Neuronal stem cell (in vitro differentiated cells): ENCODE measurements around the gene SLC6A19.

Experiments
- DNase-seq: peaks from one replicate; pipeline ENCODE4 v3.0.0-alpha.2; 2013; ENCODE audit warnings: low spot score
- H2AFZ ChIP-seq: one replicate; pipeline ENCODE4 v1.6.1; 2013; ENCODE audit warnings: mild to moderate bottlenecking, low read length, inconsistent platforms
- H2AK5ac ChIP-seq: 2 replicates; pipeline ENCODE4 v1.6.1; 2013; ENCODE audit warnings: low read depth, mild to moderate bottlenecking, inconsistent platforms, low read length, moderate library complexity, mixed read lengths
- H2BK120ac ChIP-seq: 2 replicates; pipeline ENCODE4 v1.6.1; 2013; ENCODE audit warnings: low read depth, mild to moderate bottlenecking, inconsistent platforms, low read length, moderate library complexity, mixed read lengths
- H2BK12ac ChIP-seq: one replicate; pipeline ENCODE4 v1.6.1; 2013; ENCODE audit warnings: low read length, inconsistent platforms
- H2BK15ac ChIP-seq: 2 replicates; pipeline ENCODE4 v1.6.1; 2013; ENCODE audit warnings: mild to moderate bottlenecking, low read length, inconsistent platforms, mixed read lengths
- H2BK5ac ChIP-seq: one replicate; pipeline ENCODE4 v1.6.1; 2013; ENCODE audit warnings: inconsistent platforms, mild to moderate bottlenecking, low read length, moderate library complexity
- H3K14ac ChIP-seq: one replicate; pipeline ENCODE4 v1.6.1; 2013; ENCODE audit warnings: low read length, inconsistent platforms
- H3K18ac ChIP-seq: 2 replicates; pipeline ENCODE4 v1.6.1; 2013; ENCODE audit warnings: low read length, inconsistent platforms
- H3K23ac ChIP-seq: 2 replicates; pipeline ENCODE4 v1.6.1; 2013; ENCODE audit warnings: low read depth, mild to moderate bottlenecking, mixed read lengths, low read length, inconsistent platforms; ENCODE audit not compliant: poor library complexity
- H3K27ac ChIP-seq: replicated peaks from 3 replicates; pipeline ENCODE4 v1.5.1; 2013; ENCODE audit warnings: low read length, inconsistent platforms
- H3K27me3 ChIP-seq, 3 experiments: 2 replicates each; pipeline ENCODE4 v1.6.1; 2013; ENCODE audit warnings: low read length in 3 of 3, mild to moderate bottlenecking in 2 of 3, inconsistent platforms in 1 of 3, low read depth in 1 of 3, mixed read lengths in 1 of 3, moderate library complexity in 1 of 3; ENCODE audit not compliant: control insufficient read depth in 3 of 3, insufficient read depth in 3 of 3
- H3K36me3 ChIP-seq, 2 donors: replicated peaks in 1 of 2; 2 replicates each; pipeline ENCODE4 v1.6.1; 2013; ENCODE audit warnings: low read length in 2 of 2; ENCODE audit not compliant: control insufficient read depth in 2 of 2, insufficient read depth in 2 of 2
- H3K4ac ChIP-seq: 2 replicates; pipeline ENCODE4 v1.6.1; 2013; ENCODE audit warnings: inconsistent platforms, mild to moderate bottlenecking, low read length, moderate library complexity
- H3K4me1 ChIP-seq, 2 donors: 1 replicate in 1 of 2; 2 replicates in 1 of 2; pipeline ENCODE4 v1.6.1; 2013; ENCODE audit warnings: low read length in 2 of 2, low read depth in 1 of 2; ENCODE audit not compliant: control insufficient read depth in 2 of 2, insufficient read depth in 1 of 2
- H3K4me2 ChIP-seq: one replicate; pipeline ENCODE4 v1.6.1; 2013; ENCODE audit warnings: mild to moderate bottlenecking, low read length, inconsistent platforms; ENCODE audit not compliant: insufficient read depth, poor library complexity, severe bottlenecking
- H3K4me3 ChIP-seq, 2 donors: 2 replicates each; pipeline ENCODE4 v1.5.1; 2013; ENCODE audit warnings: low read length in 2 of 2, mild to moderate bottlenecking in 2 of 2, inconsistent platforms in 1 of 2, moderate library complexity in 1 of 2
- H3K79me1 ChIP-seq: one replicate; pipeline ENCODE4 v1.6.1; 2013; ENCODE audit warnings: low read depth, mild to moderate bottlenecking, inconsistent platforms, low read length, moderate library complexity
- H3K9ac ChIP-seq: one replicate; pipeline ENCODE4 v1.6.1; 2013; ENCODE audit warnings: mild to moderate bottlenecking, low read depth, low read length, inconsistent platforms; ENCODE audit not compliant: poor library complexity
- H3K9me3 ChIP-seq, 2 donors: replicated peaks in 1 of 2; 2 replicates each; pipeline versions ENCODE3 to v1.6.1; 2013; ENCODE audit warnings: low read length in 2 of 2, mild to moderate bottlenecking in 2 of 2, inconsistent platforms in 1 of 2, low read depth in 1 of 2, mixed read lengths in 1 of 2, moderate library complexity in 1 of 2; ENCODE audit not compliant: control insufficient read depth in 2 of 2, insufficient read depth in 1 of 2
- H4K8ac ChIP-seq: one replicate; pipeline ENCODE4 v1.6.1; 2013; ENCODE audit warnings: low read depth, mild to moderate bottlenecking, inconsistent platforms, low read length, moderate library complexity
- H4K91ac ChIP-seq: one replicate; pipeline ENCODE4 v1.6.1; 2013; ENCODE audit warnings: low read length, low read depth, mild to moderate bottlenecking, inconsistent platforms; ENCODE audit not compliant: poor library complexity
- WGBS, 2 donors: extraction: QIAGEN DNeasy Blood & Tissue Kit; methylation state at CpG; one replicate each; pipeline ENCODE4 v1.1.7; 2013; ENCODE audit warnings: missing lambda C conversion rate in 2 of 2, mixed read lengths in 1 of 2; ENCODE audit not compliant: insufficient read length in 2 of 2, insufficient replicate concordance in 1 of 2; ENCODE audit errors: extremely low coverage in 2 of 2; 5-methylcytosine and 5-hydroxymethylcytosine counted together

SLC6A19 gene

DNA sequence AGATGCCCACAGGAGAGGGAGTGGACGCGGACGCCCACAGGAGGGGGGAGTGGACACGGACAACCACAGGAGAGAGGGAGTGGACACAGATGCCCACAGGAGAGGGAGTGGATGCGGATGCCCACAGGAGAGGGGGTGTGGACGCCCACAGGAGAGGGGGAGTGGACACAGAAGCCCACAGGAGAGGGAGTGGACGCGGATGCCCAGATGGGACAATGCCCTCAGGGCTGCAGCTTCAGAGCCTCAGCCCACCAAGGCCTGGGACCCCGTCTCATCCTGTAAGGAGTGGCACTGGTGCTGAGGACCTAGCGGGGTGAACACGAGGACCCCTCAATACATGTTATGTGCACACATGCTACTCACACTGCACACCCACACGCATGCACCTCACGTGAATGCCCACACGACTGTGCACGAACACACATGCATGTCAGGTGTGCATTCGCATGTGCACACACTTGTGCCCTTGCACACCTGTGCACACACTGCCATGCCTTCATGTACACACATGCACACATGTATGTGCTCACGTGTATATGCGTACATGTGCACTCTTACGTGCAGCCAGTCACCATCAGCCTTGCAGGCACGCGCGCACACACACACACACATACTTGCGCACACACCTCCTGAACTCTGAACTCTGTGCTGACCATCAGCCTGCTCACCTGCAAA is 58.5 kb downstream of the SLC6A19 start:
- no peak overlapping the region for H2AFZ ChIP-seq
- no peak overlapping the region for H2BK15ac ChIP-seq
- no CpG with 5 or more reads among the region's 23 CpGs for WGBS, 2 donors
- H4K91ac ChIP-seq = no peak overlapping the region
- no peak overlapping the region for H2BK5ac ChIP-seq
- H3K23ac ChIP-seq = peak overlapping the region; percentile 2
- H3K79me1 ChIP-seq = no peaks in the 10 kb centered on the region
- no peak overlapping the region for H3K4me2 ChIP-seq
- H3K27me3 ChIP-seq = peaks cover 0 to 10% (median 0%) of the 10 kb centered on the region in 3 experiments
- no peak for DNase-seq
- no peak overlapping the region for H2BK12ac ChIP-seq
- H4K8ac ChIP-seq = peak overlapping the region; percentile 53
- H3K18ac ChIP-seq = no peak overlapping the region
- H3K36me3 ChIP-seq = peaks cover 0 to 20% of the 10 kb centered on the region in 2 donors
- H3K27ac ChIP-seq = no peak overlapping the region
- peaks cover 0 to 6% of the 10 kb centered on the region in 2 donors for H3K4me1 ChIP-seq
- no peak overlapping the region for H2AK5ac ChIP-seq
- H3K9me3 ChIP-seq = peaks cover 0 to 35% of the 10 kb centered on the region in 2 donors
- peak overlapping the region in 1 of 2 donors; percentile 70 for H3K4me3 ChIP-seq
- no peak overlapping the region for H2BK120ac ChIP-seq
- H3K14ac ChIP-seq = peak overlapping the region; percentile 2
- peak overlapping the region; percentile 82 for H3K9ac ChIP-seq
- no peak overlapping the region for H3K4ac ChIP-seq

DNA sequence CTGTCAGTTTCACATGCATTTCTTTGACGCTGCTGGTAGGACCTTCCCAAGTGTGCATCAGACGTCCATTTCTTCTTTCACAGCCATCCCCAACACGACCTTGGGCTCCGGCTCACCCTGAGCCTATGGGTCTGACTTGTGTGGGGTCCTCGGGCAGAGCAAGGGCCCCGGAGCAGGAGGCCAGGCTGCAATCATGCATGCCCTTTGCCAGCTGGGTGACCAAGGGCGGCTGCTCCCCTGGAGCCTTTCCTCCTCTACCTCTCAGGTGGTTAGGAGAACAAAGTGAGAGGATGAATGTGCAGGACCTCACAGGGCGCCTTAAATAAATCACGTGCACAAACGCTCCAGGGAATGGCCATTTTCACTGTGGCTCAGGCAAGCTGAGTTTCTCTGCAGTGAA is 60.2 kb downstream of the SLC6A19 start:
- no peak overlapping the region for H2BK12ac ChIP-seq

GRCh38 chr5:1262381-1262780 is 61.0 kb downstream of the SLC6A19 start:
- WGBS, 2 donors = no CpG with 5 or more reads among the region's 1 CpG
- Histone ChIP-seq H2BK120ac (no peak overlapping the region), H3K79me1 (no peaks in the 10 kb centered on the region), H3K18ac (no peak overlapping the region), H3K36me3 (peaks cover 0 to 22% of the 10 kb centered on the region in 2 donors), H3K4me2 (no peak overlapping the region), H2BK5ac (no peak overlapping the region), H3K4me1 (peaks cover 0 to 1% of the 10 kb centered on the region in 2 donors), H3K4me3 (no peak overlapping the region), H3K27me3 (peaks cover 0 to 4% (median 0%) of the 10 kb centered on the region in 3 experiments), H3K9me3 (peaks cover 0 to 37% of the 10 kb centered on the region in 2 donors), H3K23ac (no peak overlapping the region), H3K9ac (no peak overlapping the region), H3K4ac (no peak overlapping the region), H4K8ac (no peak overlapping the region), H3K27ac (no peak overlapping the region), H2BK12ac (no peak overlapping the region), H2BK15ac (no peak overlapping the region), H2AFZ (no peak overlapping the region), H4K91ac (no peak overlapping the region), H3K14ac (no peak overlapping the region), H2AK5ac (no peak overlapping the region)
- peak; percentile 24 for DNase-seq

More for the DNA sequence above, 60.2 kb downstream of the SLC6A19 start:
- Histone ChIP-seq H2BK120ac (no peak overlapping the region), H3K18ac (no peak overlapping the region), H2AFZ (no peak overlapping the region), H3K4me1 (peaks cover 0 to 1% of the 10 kb centered on the region in 2 donors), H3K14ac (no peak overlapping the region), H3K9me3 (peaks cover 0 to 35% of the 10 kb centered on the region in 2 donors), H4K91ac (no peak overlapping the region), H3K27ac (no peak overlapping the region), H3K9ac (no peak overlapping the region), H2AK5ac (no peak overlapping the region), H3K27me3 (peaks cover 0 to 4% (median 0%) of the 10 kb centered on the region in 3 experiments), H2BK5ac (no peak overlapping the region), H3K4me2 (no peak overlapping the region), H4K8ac (no peak overlapping the region), H3K23ac (no peak overlapping the region), H3K79me1 (no peaks in the 10 kb centered on the region), H2BK15ac (no peak overlapping the region), H3K36me3 (peaks cover 0 to 22% of the 10 kb centered on the region in 2 donors), H3K4ac (no peak overlapping the region), H3K4me3 (peak overlapping the region in 1 of 2 donors; percentile 11)
- DNase-seq = no peak
- WGBS, 2 donors = no CpG with 5 or more reads among the region's 10 CpGs

DNA sequence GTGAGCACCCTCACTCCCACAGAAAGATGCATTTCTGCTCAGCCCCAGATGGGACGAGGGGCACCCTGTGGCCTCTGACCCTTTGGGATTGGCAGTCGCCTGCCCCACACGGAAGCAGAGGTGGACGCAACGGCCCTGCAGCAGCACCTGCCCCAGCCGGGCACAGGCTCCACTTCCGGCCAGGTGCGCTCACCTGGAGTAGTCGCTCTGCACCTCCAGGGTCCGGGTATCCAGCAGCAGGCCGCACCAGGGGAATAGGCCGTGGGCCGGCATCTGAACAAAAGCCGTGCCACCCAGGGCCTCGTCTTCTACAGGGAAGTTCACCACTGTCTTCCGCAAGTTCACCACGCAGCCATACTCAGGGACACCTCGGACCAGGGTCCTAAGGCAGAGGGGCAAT is 62.8 kb downstream of the SLC6A19 start:
- H3K4ac ChIP-seq = no peak overlapping the region
- H3K4me1 ChIP-seq = peaks cover 0 to 1% of the 10 kb centered on the region in 2 donors
- H3K9ac ChIP-seq = no peak overlapping the region
- H3K23ac ChIP-seq = peak overlapping the region; percentile 50
- H3K9me3 ChIP-seq = peaks cover 0 to 39% of the 10 kb centered on the region in 2 donors
- H2BK120ac ChIP-seq = no peak overlapping the region
- H4K8ac ChIP-seq = no peak overlapping the region
- H2BK15ac ChIP-seq = no peak overlapping the region
- no peak overlapping the region for H2BK5ac ChIP-seq
- no CpG with 5 or more reads among the region's 18 CpGs for WGBS, 2 donors
- peaks cover 0 to 22% of the 10 kb centered on the region in 2 donors for H3K36me3 ChIP-seq
- no peak for DNase-seq
- no peak overlapping the region for H2AK5ac ChIP-seq
- H3K18ac ChIP-seq = no peak overlapping the region
- no peak overlapping the region for H2AFZ ChIP-seq
- H3K4me3 ChIP-seq = no peak overlapping the region
- H3K27ac ChIP-seq = no peak overlapping the region
- no peak overlapping the region for H3K14ac ChIP-seq
- H4K91ac ChIP-seq = no peak overlapping the region
- no peak overlapping the region for H2BK12ac ChIP-seq
- no peaks in the 10 kb centered on the region for H3K79me1 ChIP-seq
- H3K4me2 ChIP-seq = no peak overlapping the region
- H3K27me3 ChIP-seq = no peaks in the 10 kb centered on the region
